Panc1 (cell line): ENCODE measurements around the gene AFDN.

Source experiments
- POLR2AphosphoS5 ChIP-seq: IDR thresholded peaks from 2 replicates; pipeline ENCODE4 v1.6.1; 2012; ENCODE audit warnings: mild to moderate bottlenecking, low read depth, low read length, moderate library complexity
- TF ChIP-seq, protein P1 (sequence below): fragments of 450-650 bp; IDR thresholded peaks from 2 replicates; pipeline ENCODE4 v1.5.1; 2017; ENCODE audit warnings: mild to moderate bottlenecking

GRCh38 chr6:167819576-167819975, 7.1 kb upstream of the AFDN start:
- TF ChIP-seq, protein P1, sequence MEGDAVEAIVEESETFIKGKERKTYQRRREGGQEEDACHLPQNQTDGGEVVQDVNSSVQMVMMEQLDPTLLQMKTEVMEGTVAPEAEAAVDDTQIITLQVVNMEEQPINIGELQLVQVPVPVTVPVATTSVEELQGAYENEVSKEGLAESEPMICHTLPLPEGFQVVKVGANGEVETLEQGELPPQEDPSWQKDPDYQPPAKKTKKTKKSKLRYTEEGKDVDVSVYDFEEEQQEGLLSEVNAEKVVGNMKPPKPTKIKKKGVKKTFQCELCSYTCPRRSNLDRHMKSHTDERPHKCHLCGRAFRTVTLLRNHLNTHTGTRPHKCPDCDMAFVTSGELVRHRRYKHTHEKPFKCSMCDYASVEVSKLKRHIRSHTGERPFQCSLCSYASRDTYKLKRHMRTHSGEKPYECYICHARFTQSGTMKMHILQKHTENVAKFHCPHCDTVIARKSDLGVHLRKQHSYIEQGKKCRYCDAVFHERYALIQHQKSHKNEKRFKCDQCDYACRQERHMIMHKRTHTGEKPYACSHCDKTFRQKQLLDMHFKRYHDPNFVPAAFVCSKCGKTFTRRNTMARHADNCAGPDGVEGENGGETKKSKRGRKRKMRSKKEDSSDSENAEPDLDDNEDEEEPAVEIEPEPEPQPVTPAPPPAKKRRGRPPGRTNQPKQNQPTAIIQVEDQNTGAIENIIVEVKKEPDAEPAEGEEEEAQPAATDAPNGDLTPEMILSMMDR = no peak
- TF ChIP-seq POLR2AphosphoS5 = no peak
